WTC11 (cell line): Measurements from ENCODE around the gene CCDC60. TPM values are rescaled to one million over a fixed set of nuclear protein-coding genes. Genes with fewer than 3 reads are reported as not detected.

ENCODE experiments used
- ATAC-seq: fragments of 200-7000 bp; cut with Tn5 transposase; 2 replicates; pipeline ENCODE4 v1.10.0; 2021; ENCODE audit warnings: mild to moderate bottlenecking, moderate library complexity
- CTCF ChIA-PET: fragments of 300-600 bp; sonication (Branson Sonifier 250); formaldehyde crosslinking; loops from one replicate; lab custom pipeline; 2021; ENCODE audit warnings: antibody characterized with exemption; lab: Charles Lee
- POLR2A ChIA-PET: fragments of 350-600 bp; sonication (Branson Sonifier 250); formaldehyde crosslinking; loops from one replicate; lab custom pipeline; 2021; ENCODE audit warnings: antibody characterized with exemption; lab: Charles Lee
- DNase-seq: peaks from one replicate; pipeline ENCODE4 v3.0.0; 2021; ENCODE audit warnings: low spot score
- H3K27ac Mint-ChIP-seq: 2 replicates; pipeline ENCODE4 v1.8.0; 2021; ENCODE audit warnings: mixed read lengths
- H3K27me3 Mint-ChIP-seq: 2 replicates; pipeline ENCODE4 v1.8.0; 2021; ENCODE audit warnings: low read depth, mild to moderate bottlenecking, moderate library complexity, mixed read lengths
- H3K36me3 Mint-ChIP-seq: 2 replicates; pipeline ENCODE4 v1.8.0; 2021; ENCODE audit warnings: mixed read lengths
- H3K4me1 Mint-ChIP-seq: 2 replicates; pipeline ENCODE4 v1.8.0; 2022; ENCODE audit warnings: mixed read lengths
- H3K4me3 Mint-ChIP-seq: 2 replicates; pipeline ENCODE4 v1.8.0; 2021; ENCODE audit warnings: mild to moderate bottlenecking, moderate library complexity, mixed read lengths
- H3K9me3 Mint-ChIP-seq: 2 replicates; pipeline ENCODE4 v1.8.0; 2021; ENCODE audit warnings: mixed read lengths
- ETV6 ChIP-seq: sonication (generic); formaldehyde crosslinking; IDR thresholded peaks from 2 replicates; pipeline ENCODE4 v1.8.1; 2022; ENCODE audit warnings: mild to moderate bottlenecking, missing genetic modification reagents
- FOXK1 ChIP-seq: sonication (generic); formaldehyde crosslinking; IDR thresholded peaks from 2 replicates; pipeline ENCODE4 v1.8.0; 2022; ENCODE audit warnings: mild to moderate bottlenecking, moderate library complexity, missing genetic modification reagents
- NFE2L1 ChIP-seq: sonication (generic); formaldehyde crosslinking; IDR thresholded peaks from 2 replicates; pipeline ENCODE4 v1.8.1; 2023; ENCODE audit warnings: missing genetic modification reagents
- NFYB ChIP-seq: sonication (generic); formaldehyde crosslinking; conservative IDR thresholded peaks from 2 replicates; pipeline ENCODE4 v1.8.0; 2022; ENCODE audit warnings: low read depth, missing genetic modification reagents
- NR1H2 ChIP-seq: sonication (generic); formaldehyde crosslinking; IDR thresholded peaks from 2 replicates; pipeline ENCODE4 v1.9.0; 2021; ENCODE audit warnings: mild to moderate bottlenecking, moderate library complexity, missing genetic modification reagents
- NR3C1 ChIP-seq: sonication (generic); formaldehyde crosslinking; conservative IDR thresholded peaks from 2 replicates; pipeline ENCODE4 v1.8.1; 2023; ENCODE audit warnings: low read depth, mild to moderate bottlenecking, missing genetic modification reagents
- OVOL2 ChIP-seq: fragments of 250-450 bp; sonication (Bioruptor Pico); IDR thresholded peaks from 2 replicates; pipeline ENCODE4 v1.9.0; 2021; ENCODE audit warnings: mild to moderate bottlenecking, borderline replicate concordance
- SMAD4 ChIP-seq: sonication (generic); formaldehyde crosslinking; IDR thresholded peaks from 2 replicates; pipeline ENCODE4 v1.8.0; 2022; ENCODE audit warnings: mild to moderate bottlenecking, missing genetic modification reagents
- SP1 ChIP-seq: sonication (generic); formaldehyde crosslinking; conservative IDR thresholded peaks from 2 replicates; pipeline ENCODE4 v1.8.1; 2022; ENCODE audit warnings: missing genetic modification reagents
- STAT6 ChIP-seq: sonication (generic); formaldehyde crosslinking; conservative IDR thresholded peaks from 2 replicates; pipeline ENCODE4 v1.8.1; 2023; ENCODE audit warnings: mild to moderate bottlenecking, low read depth, missing genetic modification reagents, moderate library complexity
- TEAD1 ChIP-seq: sonication (generic); formaldehyde crosslinking; IDR thresholded peaks from 2 replicates; pipeline ENCODE4 v1.8.0; 2022; ENCODE audit warnings: mild to moderate bottlenecking, missing genetic modification reagents
- TEAD4 ChIP-seq: sonication (generic); formaldehyde crosslinking; IDR thresholded peaks from 2 replicates; pipeline ENCODE4 v1.8.0; 2022; ENCODE audit warnings: mild to moderate bottlenecking, missing genetic modification reagents
- ZNF219 ChIP-seq: sonication (generic); formaldehyde crosslinking; IDR thresholded peaks from 2 replicates; pipeline ENCODE4 v1.8.0; 2023; ENCODE audit warnings: missing genetic modification reagents, mild to moderate bottlenecking, borderline replicate concordance
- ZNF263 ChIP-seq: sonication (generic); formaldehyde crosslinking; IDR thresholded peaks from 2 replicates; pipeline ENCODE4 v1.8.1; 2022; ENCODE audit warnings: low read depth, mild to moderate bottlenecking, moderate library complexity, missing genetic modification reagents
- ZNF317 ChIP-seq: sonication (generic); formaldehyde crosslinking; IDR thresholded peaks from 2 replicates; pipeline ENCODE4 v1.8.1; 2023; ENCODE audit warnings: low read depth, mild to moderate bottlenecking, moderate library complexity, missing genetic modification reagents, borderline replicate concordance
- ZNF396 ChIP-seq: fragments of 250-450 bp; sonication (Bioruptor Pico); IDR thresholded peaks from 2 replicates; pipeline ENCODE4 v1.8.0; 2021; ENCODE audit warnings: mild to moderate bottlenecking, moderate library complexity, borderline replicate concordance
- ZNF416 ChIP-seq: fragments of 250-450 bp; sonication (Bioruptor Pico); IDR thresholded peaks from 2 replicates; pipeline ENCODE4 v1.9.0; 2021; ENCODE audit warnings: mild to moderate bottlenecking, inconsistent platforms
- ZNF671 ChIP-seq: fragments of 250-450 bp; sonication (Bioruptor Pico); IDR thresholded peaks from 2 replicates; pipeline ENCODE4 v1.8.0; 2021; ENCODE audit warnings: mild to moderate bottlenecking
- total RNA-seq: library from RNA; stranded (reverse); gene quantifications from 3 replicates; pipeline ENCODE4 v1.2.3, GENCODE V29; 2021
- TF ChIP-seq, protein P1 (sequence below): sonication (generic); formaldehyde crosslinking; IDR thresholded peaks from 2 replicates; pipeline ENCODE4 v1.8.0; 2022; ENCODE audit warnings: mild to moderate bottlenecking, missing genetic modification reagents
- TF ChIP-seq, protein P2 (sequence below): sonication (generic); formaldehyde crosslinking; IDR thresholded peaks from 2 replicates; pipeline ENCODE4 v1.8.0; 2022; ENCODE audit warnings: mild to moderate bottlenecking, missing genetic modification reagents
- TF ChIP-seq, protein P3 (sequence below): sonication (generic); formaldehyde crosslinking; IDR thresholded peaks from 2 replicates; pipeline ENCODE4 v1.8.1; 2023; ENCODE audit warnings: mild to moderate bottlenecking, missing genetic modification reagents

The CCDC60 gene
- total RNA-seq, 1 experiment from 2014 or later, result 1.1 TPM

DNA sequence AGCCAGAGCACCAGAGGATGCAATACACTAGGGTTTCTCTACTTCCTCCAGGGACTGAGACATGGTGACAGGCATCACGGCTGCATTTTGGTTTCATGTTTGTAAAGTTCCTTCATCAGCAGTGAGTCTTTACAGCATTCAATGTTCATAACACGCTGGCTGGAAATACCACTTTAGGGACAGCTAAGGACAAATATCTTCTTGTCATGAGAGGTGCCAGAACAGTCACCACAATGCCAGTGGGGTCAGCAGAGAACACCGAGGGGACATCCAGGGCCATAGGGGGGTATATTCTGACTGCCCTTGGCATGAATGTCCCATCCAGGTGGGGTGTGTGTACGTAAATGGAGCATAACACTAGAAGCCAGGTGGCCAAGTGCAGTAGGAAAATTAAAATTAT is 72.3 kb downstream of the CCDC60 start:
- Mint-ChIP-seq H3K9me3 (peaks cover 4% of the 10 kb centered on the region; the same call in 1 of the 2 replicates), H3K4me3 (no peak overlapping the region)
- POLR2A ChIA-PET, result no interaction called here
- TF ChIP-seq OVOL2 (no peak), ZNF317 (CRISPR knock-in tag) (no peak), NR1H2 (CRISPR knock-in tag) (no peak), NFE2L1 (no peak)
- TF ChIP-seq, all 79 proteins: peak for 0
- H3K4me1 Mint-ChIP-seq, result peaks cover 14% of the 10 kb centered on the region
- H3K27me3 Mint-ChIP-seq, result peaks cover 4% of the 10 kb centered on the region; the same call in 1 of the 2 replicates
- no peaks in the 10 kb centered on the region for H3K36me3 Mint-ChIP-seq
- ATAC-seq, result no peak
- CTCF ChIA-PET, result interaction anchor here (0.6 to 1.3 kb wide), 4 partner anchors 42 to 450 kb away, joined by 3 to 8 read pairs (median 3); no protein-coding TSS in a partner anchor
- DNase-seq, result no peak
- no peak overlapping the region for H3K27ac Mint-ChIP-seq

DNA sequence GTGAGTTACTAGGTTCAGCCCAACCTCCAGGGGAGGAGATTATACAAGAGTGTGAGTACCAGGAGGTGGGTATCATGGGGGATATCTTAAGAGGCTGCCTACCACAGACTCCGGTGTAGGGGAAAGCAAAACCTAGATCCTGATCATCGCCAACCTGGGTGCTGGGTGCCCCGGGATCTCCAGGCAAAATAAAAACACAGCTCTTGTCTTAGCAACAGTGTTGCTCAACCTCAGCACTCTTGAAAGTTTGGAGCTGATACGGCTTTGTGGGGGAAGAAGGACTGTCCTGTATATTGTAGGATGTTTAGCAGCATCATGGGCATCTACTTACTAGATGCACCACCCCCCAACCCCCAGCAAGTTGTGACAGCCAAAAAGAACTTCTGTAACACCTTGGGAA is 74.5 kb downstream of the CCDC60 start:
- ATAC-seq, result no peak
- ChIA-PET POLR2A (no interaction called here), CTCF (interaction anchor here (1.0 kb wide), 2 partner anchors 40 to 136 kb away, joined by 3 read pairs; no protein-coding TSS in a partner anchor)
- no peak overlapping the region for H3K27ac Mint-ChIP-seq
- no peak for TF ChIP-seq ZNF317 (CRISPR knock-in tag)
- no peak for TF ChIP-seq ZNF671
- TF ChIP-seq, protein P1, sequence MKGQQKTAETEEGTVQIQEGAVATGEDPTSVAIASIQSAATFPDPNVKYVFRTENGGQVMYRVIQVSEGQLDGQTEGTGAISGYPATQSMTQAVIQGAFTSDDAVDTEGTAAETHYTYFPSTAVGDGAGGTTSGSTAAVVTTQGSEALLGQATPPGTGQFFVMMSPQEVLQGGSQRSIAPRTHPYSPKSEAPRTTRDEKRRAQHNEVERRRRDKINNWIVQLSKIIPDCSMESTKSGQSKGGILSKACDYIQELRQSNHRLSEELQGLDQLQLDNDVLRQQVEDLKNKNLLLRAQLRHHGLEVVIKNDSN (CRISPR knock-in tag), result no peak
- TF ChIP-seq SP1 (CRISPR knock-in tag), result no peak
- no peak for TF ChIP-seq NFYB
- TF ChIP-seq, all 79 proteins: peak for 0
- peaks cover 26% of the 10 kb centered on the region for H3K4me1 Mint-ChIP-seq
- H3K4me3 Mint-ChIP-seq, result no peak overlapping the region
- no peaks in the 10 kb centered on the region for H3K36me3 Mint-ChIP-seq
- peaks cover 4% of the 10 kb centered on the region; the same call in 1 of the 2 replicates for H3K27me3 Mint-ChIP-seq
- H3K9me3 Mint-ChIP-seq, result peaks cover 4% of the 10 kb centered on the region; the same call in 1 of the 2 replicates
- DNase-seq, result no peak

- ChIA-PET CTCF (interaction anchor here (0.6 kb wide), 1 partner anchor 277 kb away, joined by 4 read pairs; no protein-coding TSS in a partner anchor), POLR2A (no interaction called here)
- ATAC-seq (peak; percentile 71), DNase-seq (peak; percentile 16)
- Mint-ChIP-seq H3K4me1 (peaks cover 26% of the 10 kb centered on the region), H3K27ac (peak overlapping the region; percentile 24; the same call in 1 of the 2 replicates), H3K36me3 (no peaks in the 10 kb centered on the region), H3K4me3 (no peak overlapping the region), H3K9me3 (peaks cover 4% of the 10 kb centered on the region; the same call in 1 of the 2 replicates), H3K27me3 (no peaks in the 10 kb centered on the region; the same call in 1 of the 2 replicates)
- TF ChIP-seq ETV6 (CRISPR knock-in tag), result no peak
- TF ChIP-seq NR3C1 (CRISPR knock-in tag), result no peak
- TF ChIP-seq, protein P2, sequence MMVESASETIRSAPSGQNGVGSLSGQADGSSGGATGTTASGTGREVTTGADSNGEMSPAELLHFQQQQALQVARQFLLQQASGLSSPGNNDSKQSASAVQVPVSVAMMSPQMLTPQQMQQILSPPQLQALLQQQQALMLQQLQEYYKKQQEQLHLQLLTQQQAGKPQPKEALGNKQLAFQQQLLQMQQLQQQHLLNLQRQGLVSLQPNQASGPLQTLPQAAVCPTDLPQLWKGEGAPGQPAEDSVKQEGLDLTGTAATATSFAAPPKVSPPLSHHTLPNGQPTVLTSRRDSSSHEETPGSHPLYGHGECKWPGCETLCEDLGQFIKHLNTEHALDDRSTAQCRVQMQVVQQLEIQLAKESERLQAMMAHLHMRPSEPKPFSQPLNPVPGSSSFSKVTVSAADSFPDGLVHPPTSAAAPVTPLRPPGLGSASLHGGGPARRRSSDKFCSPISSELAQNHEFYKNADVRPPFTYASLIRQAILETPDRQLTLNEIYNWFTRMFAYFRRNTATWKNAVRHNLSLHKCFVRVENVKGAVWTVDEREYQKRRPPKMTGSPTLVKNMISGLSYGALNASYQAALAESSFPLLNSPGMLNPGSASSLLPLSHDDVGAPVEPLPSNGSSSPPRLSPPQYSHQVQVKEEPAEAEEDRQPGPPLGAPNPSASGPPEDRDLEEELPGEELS (CRISPR knock-in tag), result no peak
- TF ChIP-seq TEAD4 (CRISPR knock-in tag), result peak; percentile 92; the same call in 1 of the 2 replicates
- TF ChIP-seq SMAD4 (CRISPR knock-in tag), result no peak
- TF ChIP-seq FOXK1 (CRISPR knock-in tag), result no peak
- no peak for TF ChIP-seq ZNF219 (CRISPR knock-in tag)
- peak; percentile 61; the same call in 1 of the 2 replicates for TF ChIP-seq TEAD1 (CRISPR knock-in tag)
- no peak for TF ChIP-seq ZNF416 (CRISPR knock-in tag)
These were observed 75.9 kb downstream of the CCDC60 start for GRCh38 chr12:119410396-119410795.

DNA sequence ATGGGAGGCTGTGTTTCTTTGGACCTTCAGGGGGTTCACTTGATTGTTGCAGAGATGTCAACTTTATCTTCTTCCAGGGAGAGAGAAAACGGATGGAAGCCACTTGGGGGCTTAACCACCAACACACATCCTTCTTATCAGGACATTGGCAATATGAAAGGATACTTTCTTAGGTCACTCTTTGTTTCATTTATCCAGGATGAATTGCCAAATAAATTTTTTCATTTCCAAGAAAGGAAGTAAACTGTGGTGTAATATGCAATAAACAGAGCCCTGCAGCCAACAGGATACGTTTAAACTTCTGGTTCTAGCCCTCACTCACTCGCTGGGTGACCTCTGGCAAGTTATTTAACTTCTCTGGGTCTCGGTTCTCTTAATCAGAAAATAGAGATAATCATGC is 77.8 kb downstream of the CCDC60 start:
- Mint-ChIP-seq H3K27me3 (no peaks in the 10 kb centered on the region; the same call in 1 of the 2 replicates), H3K9me3 (no peaks in the 10 kb centered on the region)
- TF ChIP-seq, protein P1 (CRISPR knock-in tag), result no peak
- TF ChIP-seq ZNF396 (CRISPR knock-in tag) (no peak), ZNF263 (CRISPR knock-in tag) (no peak), STAT6 (CRISPR knock-in tag) (no peak)
- TF ChIP-seq, protein P3, sequence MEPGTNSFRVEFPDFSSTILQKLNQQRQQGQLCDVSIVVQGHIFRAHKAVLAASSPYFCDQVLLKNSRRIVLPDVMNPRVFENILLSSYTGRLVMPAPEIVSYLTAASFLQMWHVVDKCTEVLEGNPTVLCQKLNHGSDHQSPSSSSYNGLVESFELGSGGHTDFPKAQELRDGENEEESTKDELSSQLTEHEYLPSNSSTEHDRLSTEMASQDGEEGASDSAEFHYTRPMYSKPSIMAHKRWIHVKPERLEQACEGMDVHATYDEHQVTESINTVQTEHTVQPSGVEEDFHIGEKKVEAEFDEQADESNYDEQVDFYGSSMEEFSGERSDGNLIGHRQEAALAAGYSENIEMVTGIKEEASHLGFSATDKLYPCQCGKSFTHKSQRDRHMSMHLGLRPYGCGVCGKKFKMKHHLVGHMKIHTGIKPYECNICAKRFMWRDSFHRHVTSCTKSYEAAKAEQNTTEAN (CRISPR knock-in tag), result no peak

More for the DNA sequence above, 77.8 kb downstream of the CCDC60 start:
- Mint-ChIP-seq H3K36me3 (no peaks in the 10 kb centered on the region), H3K27ac (no peak overlapping the region), H3K4me1 (peaks cover 26% of the 10 kb centered on the region), H3K4me3 (no peak overlapping the region)
- DNase-seq (no peak), ATAC-seq (no peak)
- ChIA-PET POLR2A (interaction anchor here (0.8 to 1.1 kb wide), 2 partner anchors 258 to 431 kb away, joined by 4 to 6 read pairs; partner anchors contain the start of gene SRRM4), CTCF (interaction anchor here (0.6 to 2.8 kb wide), 51 partner anchors 9 to 583 kb away, joined by 3 to 21 read pairs (median 4); partner anchors contain the start of genes HSPB8 and SRRM4)
